Measurements from ENCODE around the gene SHC2. TPM values are rescaled to one million over a fixed set of nuclear protein-coding genes. Genes with fewer than 3 reads are reported as not detected.

Gene SHC2
- total RNA-seq, 1 experiment from 2014 or later, result 16.6 TPM

DNA sequence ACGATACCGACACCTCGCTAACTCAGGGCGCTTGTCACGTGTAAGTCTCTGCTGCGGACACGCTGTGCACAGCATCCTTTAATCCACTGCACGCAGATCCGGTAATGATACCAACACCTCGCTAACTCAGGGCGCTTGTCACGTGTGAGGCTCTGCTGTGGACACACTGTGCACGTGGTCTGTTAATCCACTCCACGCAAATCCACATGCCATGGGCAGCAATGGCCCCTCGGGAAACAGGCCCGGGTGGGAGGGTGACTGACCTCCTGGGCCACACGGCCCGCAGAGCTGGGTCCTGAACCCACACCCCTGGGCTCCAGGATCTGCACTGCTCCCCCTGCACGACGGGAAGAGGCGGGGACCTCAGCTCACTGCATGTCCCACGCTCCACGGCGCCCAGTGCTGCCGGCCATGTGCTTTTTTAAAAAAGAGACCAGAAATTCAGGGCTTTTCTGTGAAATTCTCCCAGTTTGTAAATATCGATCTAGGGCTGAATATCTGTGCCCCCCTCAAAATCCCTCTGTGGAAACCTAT is 16.1 kb downstream of the SHC2 start:
- H4K91ac ChIP-seq (ENCODE audit: insufficient read length, low read depth, low read length), result no peak overlapping the region
- H3K18ac ChIP-seq (ENCODE audit: insufficient read length, low read depth, low read length), result no peak overlapping the region
- no peak overlapping the region for H4K8ac ChIP-seq (replicated peaks; ENCODE audit: insufficient read length, low read depth, low read length)
- H2AK5ac ChIP-seq (ENCODE audit: insufficient read length, low read length), result no peak overlapping the region
- no peak overlapping the region for H3K23ac ChIP-seq (ENCODE audit: insufficient read length, low read depth, low read length)
- WGBS (ENCODE audit: extremely low coverage, insufficient read length, low lambda C conversion rate), result no CpG with 5 or more reads among the region's 26 CpGs
- H2BK120ac ChIP-seq (ENCODE audit: low read depth, low read length, poor library complexity, severe bottlenecking), result no peak overlapping the region
- no peaks in the 10 kb centered on the region; the same call in 1 of the 2 replicates for H3K4me1 ChIP-seq (ENCODE audit: insufficient read depth, low read length)
- H3K4me1 Mint-ChIP-seq, result peaks cover 8 to 17% of the 10 kb centered on the region in 2 experiments
- H3K27me3 Mint-ChIP-seq (ENCODE audit: low read depth), result peaks cover 4% of the 10 kb centered on the region
- H3K4ac ChIP-seq (ENCODE audit: low read depth, low read length), result no peak overlapping the region
- H2BK20ac ChIP-seq (ENCODE audit: low read depth, low read length, poor library complexity, severe bottlenecking), result no peak overlapping the region
- no peaks in the 10 kb centered on the region for H3K79me2 ChIP-seq (ENCODE audit: insufficient read depth, low read length)
- H3K79me1 ChIP-seq (ENCODE audit: insufficient read depth, low read depth, low read length, poor library complexity, severe bottlenecking), result no peaks in the 10 kb centered on the region
- H3K14ac ChIP-seq (ENCODE audit: insufficient read depth, low read length), result no peak overlapping the region
- H3K4me3 Mint-ChIP-seq, result no peak overlapping the region
- no peak overlapping the region for H3K27ac ChIP-seq (ENCODE audit: insufficient read length, low read depth, low read length)
- H4K5ac ChIP-seq (ENCODE audit: insufficient read length, low read depth, low read length), result no peak overlapping the region
- H3K9ac ChIP-seq (ENCODE audit: extremely low read depth, insufficient read length, low read length), result no peak overlapping the region
- H3K27ac Mint-ChIP-seq, result no peak overlapping the region
- no peak overlapping the region for H2AFZ ChIP-seq (ENCODE audit: low read length)
- no peaks in the 10 kb centered on the region; the same call in 1 of the 2 replicates for H3K27me3 ChIP-seq (ENCODE audit: insufficient read depth, low read length)
- H3K56ac ChIP-seq (ENCODE audit: insufficient read length, low read depth, low read length), result no peak overlapping the region
- H3K9me3 Mint-ChIP-seq, result peaks cover 4 to 16% of the 10 kb centered on the region in 2 experiments; a peak in 3 of 5 replicates
- DNase-seq, result no peak
- TF ChIP-seq, protein P1, sequence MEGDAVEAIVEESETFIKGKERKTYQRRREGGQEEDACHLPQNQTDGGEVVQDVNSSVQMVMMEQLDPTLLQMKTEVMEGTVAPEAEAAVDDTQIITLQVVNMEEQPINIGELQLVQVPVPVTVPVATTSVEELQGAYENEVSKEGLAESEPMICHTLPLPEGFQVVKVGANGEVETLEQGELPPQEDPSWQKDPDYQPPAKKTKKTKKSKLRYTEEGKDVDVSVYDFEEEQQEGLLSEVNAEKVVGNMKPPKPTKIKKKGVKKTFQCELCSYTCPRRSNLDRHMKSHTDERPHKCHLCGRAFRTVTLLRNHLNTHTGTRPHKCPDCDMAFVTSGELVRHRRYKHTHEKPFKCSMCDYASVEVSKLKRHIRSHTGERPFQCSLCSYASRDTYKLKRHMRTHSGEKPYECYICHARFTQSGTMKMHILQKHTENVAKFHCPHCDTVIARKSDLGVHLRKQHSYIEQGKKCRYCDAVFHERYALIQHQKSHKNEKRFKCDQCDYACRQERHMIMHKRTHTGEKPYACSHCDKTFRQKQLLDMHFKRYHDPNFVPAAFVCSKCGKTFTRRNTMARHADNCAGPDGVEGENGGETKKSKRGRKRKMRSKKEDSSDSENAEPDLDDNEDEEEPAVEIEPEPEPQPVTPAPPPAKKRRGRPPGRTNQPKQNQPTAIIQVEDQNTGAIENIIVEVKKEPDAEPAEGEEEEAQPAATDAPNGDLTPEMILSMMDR (conservative IDR thresholded peaks at IDR 0.05), result no peak
- no peaks in the 10 kb centered on the region for H3K23me2 ChIP-seq (ENCODE audit: insufficient read length, low read depth, low read length, poor library complexity, severe bottlenecking)
- peaks cover 0 to 6% (median 5%) of the 10 kb centered on the region in 3 experiments; a peak in 4 of 7 replicates for H3K36me3 Mint-ChIP-seq (ENCODE audit: insufficient read depth in 1 of 3, low read depth in 3 of 3)
- H2BK5ac ChIP-seq (ENCODE audit: insufficient read length, low read length), result no peak overlapping the region
- H3T11ph ChIP-seq (ENCODE audit: low read length), result no peak overlapping the region
- H2BK12ac ChIP-seq (ENCODE audit: insufficient read length, low read depth, low read length), result no peak overlapping the region
- no peak overlapping the region for H2BK15ac ChIP-seq (ENCODE audit: low read depth, low read length)
- no peaks in the 10 kb centered on the region for H4K20me1 ChIP-seq (ENCODE audit: control insufficient read depth, insufficient read depth, insufficient read length)
- H3K4me2 ChIP-seq (ENCODE audit: insufficient read depth, insufficient read length, low read length), result no peak overlapping the region
- H3K9me3 ChIP-seq (ENCODE audit: control insufficient read depth, low read depth, low read length), result no peaks in the 10 kb centered on the region
